HG03460 (cell line): Measurements from ENCODE around the gene ZNF436.
"Not testable (repeated sequence)": the region's sequence is repeated elsewhere in the genome, so short reads cannot be mapped to it uniquely, and the experiment has no call there.

Source experiments
- ATAC-seq: cut with Tn5 transposase; IDR thresholded peaks from one replicate; pipeline ENCODE4 v1.9.1; 2021; ENCODE audit not compliant: unreplicated experiment

ZNF436 gene

GRCh38 chr1:23392125-23392855 is 22.7 kb upstream of the ZNF436 start:
- ATAC-seq: no peak

GRCh38 chr1:23389837-23390321 is 20.2 kb upstream of the ZNF436 start:
- no peak for ATAC-seq

DNA sequence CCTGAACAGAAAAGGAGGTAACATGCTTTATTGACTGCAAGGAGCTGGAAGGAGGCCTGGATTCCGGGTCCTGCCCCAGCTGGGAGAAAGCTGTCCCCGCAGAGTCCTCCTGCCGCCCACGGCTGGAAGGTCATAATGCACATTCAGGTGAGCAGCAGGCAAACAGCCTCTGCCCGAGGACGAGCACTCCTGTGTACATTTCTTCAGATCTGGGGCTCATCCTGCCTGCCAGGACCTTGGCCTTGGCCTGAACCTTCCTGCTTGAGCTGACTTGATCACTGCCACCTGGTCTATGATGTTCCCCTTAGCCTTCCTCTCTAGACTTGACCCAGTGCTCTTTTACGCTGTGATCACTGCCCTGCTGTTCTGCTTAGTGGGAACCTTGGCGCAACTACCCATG is 17.9 kb upstream of the ZNF436 start:
- no peak for ATAC-seq

DNA sequence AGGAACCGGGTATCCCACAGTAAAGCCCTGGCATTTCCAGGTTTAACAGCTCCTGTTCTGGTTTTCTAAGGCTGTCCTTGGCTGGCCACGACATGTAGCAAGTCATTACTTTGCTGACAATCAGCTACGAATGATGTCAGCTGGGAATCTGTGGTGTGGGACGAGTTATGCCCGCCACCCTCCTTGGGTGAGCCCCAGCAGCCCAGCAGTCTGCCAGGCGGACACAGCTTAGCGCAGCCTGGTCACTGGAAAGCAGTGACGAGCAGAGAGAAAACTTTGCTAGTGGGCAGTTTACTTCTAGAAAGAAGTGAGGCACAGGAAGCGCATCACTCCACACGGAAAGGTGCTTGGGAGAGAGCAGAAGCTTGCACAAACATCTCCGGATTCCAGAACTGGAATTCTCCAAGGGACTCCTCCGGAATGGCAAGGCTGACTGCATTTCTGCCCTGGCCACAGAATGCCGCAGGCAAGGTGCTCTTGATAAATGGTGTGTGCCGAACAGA is 15.5 kb upstream of the ZNF436 start:
- no peak for ATAC-seq

DNA sequence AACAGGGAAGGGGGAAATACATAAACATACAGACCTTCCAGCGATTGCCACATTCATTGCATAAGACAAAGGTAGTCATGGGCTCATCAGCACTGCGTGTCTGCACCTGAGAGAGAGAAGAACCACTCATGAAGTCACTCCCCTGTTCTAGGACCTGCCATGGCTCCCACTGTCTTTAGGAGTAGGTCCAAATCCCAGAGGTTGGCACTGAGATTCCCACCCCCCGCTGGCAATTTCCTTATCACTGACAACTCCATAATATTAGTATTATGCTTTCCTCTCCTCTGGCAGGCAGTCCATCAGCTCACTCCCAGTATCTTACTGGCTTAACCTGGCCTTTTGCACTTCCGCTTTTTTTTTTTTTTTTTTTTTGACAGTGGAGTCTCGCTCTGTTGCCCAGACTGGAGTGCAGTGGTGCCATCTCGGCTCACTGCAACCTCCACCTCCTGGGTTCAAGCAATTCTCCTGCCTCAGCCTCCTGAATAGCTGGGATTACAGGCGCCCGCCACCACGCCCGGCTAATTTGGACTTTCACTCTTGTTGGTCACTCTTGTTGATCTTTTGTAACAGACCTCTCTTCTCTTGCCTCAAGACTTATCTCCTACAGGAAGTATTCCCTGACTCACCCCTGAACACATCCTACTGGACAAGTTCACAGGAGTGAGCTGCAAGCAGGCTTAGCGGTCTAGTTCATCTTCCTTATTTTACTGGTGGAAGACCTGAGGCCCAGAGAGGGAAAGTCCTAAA is 14.8 kb upstream of the ZNF436 start:
- no peak for ATAC-seq

GRCh38 chr1:23383577-23384311 is 14.1 kb upstream of the ZNF436 start:
- no peak for ATAC-seq

GRCh38 chr1:23381233-23381885 is 11.7 kb upstream of the ZNF436 start:
- ATAC-seq: no peak

GRCh38 chr1:23380719-23381118 is 11.1 kb upstream of the ZNF436 start:
- no peak for ATAC-seq

GRCh38 chr1:23380236-23380635 is 10.6 kb upstream of the ZNF436 start:
- not testable (repeated sequence) for ATAC-seq

GRCh38 chr1:23376890-23377811 is 7.5 kb upstream of the ZNF436 start:
- no peak for ATAC-seq

GRCh38 chr1:23374079-23374735 is 4.6 kb upstream of the ZNF436 start:
- not testable (repeated sequence) for ATAC-seq

- no peak for ATAC-seq
These were observed 2.6 kb upstream of the ZNF436 start for GRCh38 chr1:23371987-23372880.

- ATAC-seq: no peak
These were observed 1.3 kb upstream of the ZNF436 start for GRCh38 chr1:23370709-23371584.

DNA sequence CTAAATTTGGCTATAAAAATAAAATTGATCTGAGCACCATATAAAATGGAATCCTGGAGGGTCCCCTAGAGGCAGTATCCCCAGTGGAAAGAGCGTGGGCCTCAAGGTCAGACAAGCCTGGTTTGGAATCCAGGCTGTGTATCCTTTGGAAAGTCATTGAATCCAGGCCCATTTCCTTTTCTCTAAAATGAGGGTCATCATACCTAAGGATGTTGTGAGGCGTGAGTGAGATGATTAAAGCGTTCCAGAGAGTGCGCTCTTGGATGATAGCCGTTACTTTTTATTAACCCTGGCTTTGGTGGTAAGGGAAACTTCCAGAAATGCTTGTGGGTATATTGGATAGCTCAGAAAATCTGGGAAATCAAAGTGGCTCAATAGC is 683 bp upstream of the ZNF436 start:
- no peak for ATAC-seq

GRCh38 chr1:23368562-23369334 is 888 bp downstream of the ZNF436 start:
- ATAC-seq: peak; percentile 64

GRCh38 chr1:23367791-23368561 is 1.7 kb downstream of the ZNF436 start:
- peak; percentile 87 for ATAC-seq
